Lower leg skin (tissue), 3 donors: Measurements from ENCODE around the gene PDLIM7.

Experiments
- CTCF ChIP-seq, 3 donors: fragments of 450-650 bp; IDR thresholded peaks; one replicate each; pipeline ENCODE4 v1.5.1; 2016; ENCODE audit warnings: antibody characterized with exemption in 3 of 3, mild to moderate bottlenecking in 3 of 3, moderate library complexity in 2 of 3
- POLR2A ChIP-seq, 2 donors: fragments of 450-650 bp; IDR thresholded peaks; one replicate each; pipeline ENCODE4 v1.6.1; 2016 to 2017; ENCODE audit warnings: antibody characterized with exemption in 2 of 2, mild to moderate bottlenecking in 1 of 2, moderate library complexity in 1 of 2

GRCh38 chr5:177493795-177494345 is 3.5 kb downstream of the PDLIM7 start:
- no peak for TF ChIP-seq POLR2A (IDR thresholded peaks at IDR 0.05)
- TF ChIP-seq CTCF (IDR thresholded peaks at IDR 0.05), result no peak
